Caco-2 (cell line): ENCODE measurements around the gene SGK2. TPM values are rescaled to one million over a fixed set of nuclear protein-coding genes. Genes with fewer than 3 reads are reported as not detected.

Experiments used
- BruUV-seq: library from RNA; stranded (reverse); fragments of 400-500 nt; replicated peaks from 2 replicates; lab custom pipeline; 2021; lab: Mats Ljungman, UMichigan
- CTCF ChIA-PET: fragments of 300-600 bp; sonication (Branson Sonifier 250); formaldehyde crosslinking; loops from one replicate; lab custom pipeline; 2022; ENCODE audit warnings: antibody characterized with exemption; lab: Charles Lee
- POLR2A ChIA-PET: fragments of 300-600 bp; sonication (Branson Sonifier 250); formaldehyde crosslinking; loops from one replicate; lab custom pipeline; 2022; ENCODE audit warnings: antibody characterized with exemption; lab: Charles Lee
- DNase-seq, 2 experiments: peaks; one replicate each; pipeline versions ENCODE4 v3.0.0 to v3.0.0-alpha.2; 2020 to 2022
- H3K27me3 ChIP-seq: replicated peaks from 2 replicates; pipeline ENCODE4 v1.6.0; 2011; ENCODE audit warnings: low read length; ENCODE audit not compliant: control insufficient read depth, insufficient read depth
- H3K36me3 ChIP-seq: 2 replicates; pipeline ENCODE4 v1.5.1; 2011; ENCODE audit warnings: low read length; ENCODE audit not compliant: control insufficient read depth, insufficient read depth
- H3K4me1 ChIP-seq: fragments of 250-450 bp; sonication (Bioruptor Pico); 2 replicates; pipeline ENCODE4 v1.5.1; 2020; ENCODE audit warnings: mild to moderate bottlenecking
- H3K4me3 ChIP-seq: 2 replicates; pipeline ENCODE4 v1.5.1; 2011; ENCODE audit warnings: low read depth, mild to moderate bottlenecking, control low read depth, low read length
- H3K9me3 ChIP-seq: fragments of 250-450 bp; sonication (Bioruptor Pico); 2 replicates; pipeline ENCODE4 v1.5.1; 2020; ENCODE audit warnings: mild to moderate bottlenecking, moderate library complexity
- H3K27ac Mint-ChIP-seq: one replicate; pipeline ENCODE4 v1.8.0; 2022; ENCODE audit warnings: mixed read lengths; ENCODE audit not compliant: unreplicated experiment
- H3K27me3 Mint-ChIP-seq: one replicate; pipeline ENCODE4 v1.8.0; 2022; ENCODE audit warnings: mixed read lengths; ENCODE audit not compliant: insufficient read depth, unreplicated experiment
- H3K36me3 Mint-ChIP-seq: one replicate; pipeline ENCODE4 v1.8.0; 2022; ENCODE audit warnings: mild to moderate bottlenecking, mixed read lengths; ENCODE audit not compliant: insufficient read depth, unreplicated experiment
- H3K4me1 Mint-ChIP-seq: one replicate; pipeline ENCODE4 v1.8.0; 2022; ENCODE audit warnings: low read depth, mixed read lengths; ENCODE audit not compliant: unreplicated experiment
- H3K4me3 Mint-ChIP-seq: one replicate; pipeline ENCODE4 v1.8.0; 2022; ENCODE audit warnings: mild to moderate bottlenecking, moderate library complexity, mixed read lengths; ENCODE audit not compliant: unreplicated experiment
- H3K9me3 Mint-ChIP-seq: one replicate; pipeline ENCODE4 v1.8.0; 2022; ENCODE audit warnings: mixed read lengths; ENCODE audit not compliant: unreplicated experiment
- CTCF ChIP-seq, 2 experiments: fragments of 200-600 bp in 1 of 2; IDR thresholded peaks; 1 replicate in 1 of 2; 2 replicates in 1 of 2; pipeline versions ENCODE4 v1.5.1 to v1.8.0; 2011 to 2022; ENCODE audit warnings: antibody characterized with exemption in 1 of 2, control low read depth in 1 of 2, inconsistent platforms in 1 of 2, low read depth in 1 of 2, low read length in 1 of 2, mild to moderate bottlenecking in 1 of 2, moderate library complexity in 1 of 2; ENCODE audit not compliant: insufficient read depth in 1 of 2, severe bottlenecking in 1 of 2, unreplicated experiment in 1 of 2
- intact Hi-C: fragments of 100-400 bp; cut with micrococcal nuclease; formaldehyde crosslinking; loops from one replicate; pipeline ENCODE4 v1.10.0; 2022; ENCODE audit not compliant: unreplicated experiment
- total RNA-seq: library from RNA; stranded (reverse); gene quantifications from 2 replicates; pipeline ENCODE4 v1.2.3, GENCODE V29; 2022

Gene SGK2
- total RNA-seq, 1 experiment from 2014 or later, result 5.2 TPM

DNA sequence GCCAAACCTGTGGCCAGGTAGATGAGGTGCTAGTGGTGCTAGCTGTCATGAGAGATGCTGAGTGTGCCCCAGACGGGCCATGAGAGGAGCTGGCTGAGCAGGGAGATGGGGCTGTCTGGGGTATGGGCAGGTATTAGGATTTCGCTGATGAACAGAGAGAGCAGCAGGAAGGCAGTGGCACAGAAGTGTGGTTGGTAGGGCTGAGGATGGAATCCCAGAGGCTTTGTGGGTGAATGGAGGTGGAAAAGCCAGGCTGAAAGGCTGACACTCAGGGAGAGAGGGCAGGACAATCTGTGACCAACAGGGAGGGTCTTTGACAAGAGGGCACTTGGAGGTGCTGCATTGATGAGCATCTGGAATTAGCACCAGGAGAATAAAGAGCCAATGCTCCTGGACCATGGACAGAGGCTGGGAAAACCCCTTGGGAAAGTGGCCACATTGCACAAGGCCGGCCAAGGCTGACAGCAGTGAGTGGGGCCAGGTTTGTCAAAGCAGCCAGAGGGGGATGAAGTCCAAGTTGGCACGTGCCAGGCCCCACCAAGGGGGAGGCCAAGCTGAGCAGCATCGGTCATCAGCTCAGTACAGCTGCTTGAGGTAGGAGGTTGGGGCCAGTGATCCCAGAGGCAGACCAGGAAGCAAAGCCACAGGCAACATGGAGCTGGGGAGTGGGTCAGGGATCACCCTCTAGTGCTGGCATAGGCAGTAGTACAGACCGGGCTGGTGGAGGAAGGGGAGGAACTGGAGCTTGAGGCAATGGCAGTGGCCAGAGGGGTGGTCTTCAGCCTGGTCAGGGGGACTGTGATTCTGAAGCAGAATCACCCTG lies 19.7 kb upstream of the SGK2 start:
- POLR2A ChIA-PET, result no interaction called here

GRCh38 chr20:43539975-43540672 lies 18.7 kb upstream of the SGK2 start:
- no peak for TF ChIP-seq CTCF (IDR thresholded peaks at IDR 0.05; ENCODE audit: insufficient read depth in 1 of 2, low read depth in 1 of 2, low read length in 1 of 2, severe bottlenecking in 1 of 2, unreplicated experiment in 1 of 2)
- H3K4me1 Mint-ChIP-seq, result no peaks in the 10 kb centered on the region
- CTCF ChIA-PET, result interaction anchor here (0.6 to 1.7 kb wide), 5 partner anchors 11 to 152 kb away, joined by 3 to 5 read pairs (median 3); partner anchors contain the start of gene SGK2
- Histone ChIP-seq H3K9me3 (no peaks in the 10 kb centered on the region), H3K4me1 (peaks cover 3% of the 10 kb centered on the region; the same call in 1 of the 2 replicates), H3K4me3 (no peak overlapping the region), H3K36me3 (no peaks in the 10 kb centered on the region), H3K27me3 (no peaks in the 10 kb centered on the region)
- no peaks in the 10 kb centered on the region for H3K36me3 Mint-ChIP-seq
- peak in 1 of 2 experiments; percentile 48 for DNase-seq
- no peak overlapping the region for H3K27ac Mint-ChIP-seq
- no peaks in the 10 kb centered on the region for H3K9me3 Mint-ChIP-seq
- no peaks in the 10 kb centered on the region for H3K27me3 Mint-ChIP-seq
- POLR2A ChIA-PET, result no interaction called here
- no TSS peak for BruUV-seq
- intact Hi-C loops, result loop anchor here (2.0 kb wide), 1 partner anchor 19 kb away; the partner anchor contains the start of gene SGK2
- H3K4me3 Mint-ChIP-seq, result no peak overlapping the region

More for the DNA sequence above, 19.7 kb upstream of the SGK2 start:
- H3K27ac Mint-ChIP-seq, result no peak overlapping the region
- H3K4me1 Mint-ChIP-seq, result no peaks in the 10 kb centered on the region
- CTCF ChIA-PET, result interaction anchor here (0.6 to 3.6 kb wide), 17 partner anchors 12 to 542 kb away, joined by 3 to 81 read pairs (median 5); partner anchors contain the start of genes IFT52, MYBL2 and SGK2
- no peaks in the 10 kb centered on the region for H3K9me3 ChIP-seq
- no TSS peak for BruUV-seq
- H3K4me3 Mint-ChIP-seq, result no peak overlapping the region
- H3K4me1 ChIP-seq, result peaks cover 5% of the 10 kb centered on the region; the same call in 1 of the 2 replicates
- peak in 1 of 2 experiments; percentile 42 for DNase-seq
- no peaks in the 10 kb centered on the region for H3K9me3 Mint-ChIP-seq
- no peaks in the 10 kb centered on the region for H3K27me3 ChIP-seq
- H3K27me3 Mint-ChIP-seq, result no peaks in the 10 kb centered on the region
- intact Hi-C loops, result loop anchor here (1.0 to 2.0 kb wide), 6 partner anchors 20 to 541 kb away; partner anchors contain the start of genes IFT52 and SGK2
- no peaks in the 10 kb centered on the region for H3K36me3 ChIP-seq
- no peak overlapping the region for H3K4me3 ChIP-seq
- no peak for TF ChIP-seq CTCF (IDR thresholded peaks at IDR 0.05; ENCODE audit: insufficient read depth in 1 of 2, low read depth in 1 of 2, low read length in 1 of 2, severe bottlenecking in 1 of 2, unreplicated experiment in 1 of 2)
- H3K36me3 Mint-ChIP-seq, result no peaks in the 10 kb centered on the region

DNA sequence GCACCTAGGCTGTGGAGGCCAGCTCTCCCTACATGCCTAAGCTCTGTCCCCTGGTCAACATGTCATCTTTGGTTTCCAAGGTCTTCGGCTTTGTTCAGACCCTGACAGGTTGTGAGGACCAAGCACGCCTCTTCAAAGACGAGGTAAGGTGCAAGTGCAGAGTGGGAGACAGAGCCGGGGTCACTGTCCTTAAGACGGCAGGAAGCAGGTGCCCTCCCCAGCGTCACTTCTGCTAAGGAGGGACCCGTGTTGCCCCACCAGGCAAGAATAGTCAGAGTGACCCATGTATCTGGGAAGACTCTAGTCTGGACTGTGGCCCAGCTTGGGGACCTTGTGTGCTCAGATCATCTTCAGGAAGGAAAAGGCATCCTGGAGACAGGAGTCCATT lies 18.2 kb upstream of the SGK2 start:
- TF ChIP-seq CTCF (IDR thresholded peaks at IDR 0.05; ENCODE audit: insufficient read depth in 1 of 2, low read depth in 1 of 2, low read length in 1 of 2, severe bottlenecking in 1 of 2, unreplicated experiment in 1 of 2), result no peak
- ChIA-PET POLR2A (no interaction called here), CTCF (interaction anchor here (1.7 kb wide), 1 partner anchor 151 kb away, joined by 5 read pairs; no protein-coding TSS in a partner anchor)
- H3K4me1 ChIP-seq, result no peaks in the 10 kb centered on the region
- Mint-ChIP-seq H3K27ac (no peak overlapping the region), H3K9me3 (no peaks in the 10 kb centered on the region), H3K4me3 (no peak overlapping the region), H3K4me1 (no peaks in the 10 kb centered on the region), H3K36me3 (no peaks in the 10 kb centered on the region), H3K27me3 (no peaks in the 10 kb centered on the region)
- no TSS peak for BruUV-seq
- DNase-seq, result peak in 1 of 2 experiments; percentile 38
- H3K27me3 ChIP-seq, result no peaks in the 10 kb centered on the region
- no peak overlapping the region for H3K4me3 ChIP-seq
- H3K9me3 ChIP-seq, result no peaks in the 10 kb centered on the region
- H3K36me3 ChIP-seq, result no peaks in the 10 kb centered on the region
- intact Hi-C loops, result no loop called here
